T-cell (primary cell): ENCODE measurements around the gene HOMER3. TPM values are rescaled to one million over a fixed set of nuclear protein-coding genes. Genes with fewer than 3 reads are reported as not detected.

Source experiments
- ATAC-seq, 4 experiments: fragments of 200-7000 bp in 3 of 4; fragments of 150-1000 bp in 1 of 4; cut with Tn5 transposase; replicated peaks in 1 of 4; 1 replicate in 3 of 4; 2 replicates in 1 of 4; pipeline ENCODE4 v1.10.0; 2021; ENCODE audit warnings: moderate library complexity in 3 of 4, mild to moderate bottlenecking in 2 of 4, moderate number of reproducible peaks in 1 of 4
- CTCF ChIA-PET, 2 donors: fragments of 300-600 bp; sonication (Branson Sonifier 250); formaldehyde crosslinking; loops; one replicate each; lab custom pipeline; 2022; ENCODE audit warnings: antibody characterized with exemption in 2 of 2; lab: Charles Lee
- POLR2A ChIA-PET, 2 donors: fragments of 300-600 bp; sonication (Branson Sonifier 250); formaldehyde crosslinking; loops; one replicate each; lab custom pipeline; 2022; ENCODE audit warnings: antibody characterized with exemption in 2 of 2; lab: Charles Lee
- DNase-seq, 35 experiments: peaks; one replicate each; pipeline versions ENCODE4 v3.0.0 to v3.0.0-alpha.2; 2013 to 2023
- H3K27ac ChIP-seq: one replicate; pipeline ENCODE4 v1.5.1; 2013; ENCODE audit warnings: low read length
- H3K27me3 ChIP-seq, 2 experiments: replicated peaks in 1 of 2; 1 replicate in 1 of 2; 2 replicates in 1 of 2; pipeline versions ENCODE4 v1.6.1 to v1.7.0; 2013; ENCODE audit warnings: low read length in 1 of 2, mixed read lengths in 1 of 2; ENCODE audit not compliant: control insufficient read depth in 2 of 2, insufficient read depth in 2 of 2; ENCODE audit errors: extremely low read depth in 1 of 2
- H3K36me3 ChIP-seq, 2 donors: 1 replicate in 1 of 2; 2 replicates in 1 of 2; pipeline versions ENCODE4 v1.6.1 to v1.7.0; 2013; ENCODE audit warnings: low read length in 1 of 2; ENCODE audit not compliant: control insufficient read depth in 2 of 2, insufficient read depth in 1 of 2; ENCODE audit errors: extremely low read depth in 1 of 2
- H3K4me1 ChIP-seq, 2 experiments: 1 replicate in 1 of 2; 2 replicates in 1 of 2; pipeline versions ENCODE4 v1.6.1 to v1.7.0; 2013; ENCODE audit warnings: low read length in 2 of 2, mixed read lengths in 1 of 2; ENCODE audit not compliant: insufficient read depth in 2 of 2, control insufficient read depth in 1 of 2; ENCODE audit errors: extremely low read depth in 1 of 2
- H3K4me3 ChIP-seq, 2 donors: 1 replicate in 1 of 2; 2 replicates in 1 of 2; pipeline versions ENCODE4 v1.5.1 to v1.7.0; 2013; ENCODE audit warnings: mild to moderate bottlenecking in 2 of 2, low read length in 1 of 2, moderate library complexity in 1 of 2; ENCODE audit not compliant: control insufficient read depth in 1 of 2; ENCODE audit errors: extremely low read depth in 1 of 2
- H3K9me3 ChIP-seq: 2 replicates; pipeline ENCODE4 v1.7.0; 2013
- H3K27ac Mint-ChIP-seq, 2 donors: one replicate each; pipeline ENCODE4 v1.8.0; 2020 to 2021; ENCODE audit warnings: mild to moderate bottlenecking in 2 of 2, mixed read lengths in 2 of 2
- H3K27me3 Mint-ChIP-seq, 2 donors: one replicate each; pipeline ENCODE4 v1.8.0; 2021 to 2022; ENCODE audit warnings: mixed read lengths in 2 of 2
- H3K36me3 Mint-ChIP-seq: one replicate; pipeline ENCODE4 v1.8.0; 2021; ENCODE audit warnings: mixed read lengths
- H3K4me1 Mint-ChIP-seq, 3 donors: one replicate each; pipeline ENCODE4 v1.8.0; 2020 to 2022; ENCODE audit warnings: mixed read lengths in 3 of 3, mild to moderate bottlenecking in 1 of 3
- H3K4me3 Mint-ChIP-seq, 3 donors: one replicate each; pipeline ENCODE4 v1.8.0; 2020 to 2022; ENCODE audit warnings: mild to moderate bottlenecking in 3 of 3, mixed read lengths in 3 of 3, moderate library complexity in 3 of 3
- H3K9me3 Mint-ChIP-seq, 3 donors: one replicate each; pipeline ENCODE4 v1.8.0; 2020 to 2022; ENCODE audit warnings: mixed read lengths in 3 of 3
- WGBS: methylation state at CpG from one replicate; pipeline ENCODE4 v1.1.5; 2013; ENCODE audit warnings: missing lambda C conversion rate; ENCODE audit not compliant: insufficient coverage; 5-methylcytosine and 5-hydroxymethylcytosine counted together
- total RNA-seq, 35 experiments: library from RNA in 6 of 35; stranded (reverse) in 6 of 35; fragments of 120-200 nt in 1 of 35; gene quantifications; one replicate each; pipeline versions ENCODE4 v1.2.1 to v1.2.4 and lab custom pipeline; 2013 to 2026

Gene HOMER3
- total RNA-seq, 5 donors from 2014 or later (not counting 1 experiment from before 2014, with no cell fraction given) = 0.93 to 1.9 (median 1.3) TPM

DNA sequence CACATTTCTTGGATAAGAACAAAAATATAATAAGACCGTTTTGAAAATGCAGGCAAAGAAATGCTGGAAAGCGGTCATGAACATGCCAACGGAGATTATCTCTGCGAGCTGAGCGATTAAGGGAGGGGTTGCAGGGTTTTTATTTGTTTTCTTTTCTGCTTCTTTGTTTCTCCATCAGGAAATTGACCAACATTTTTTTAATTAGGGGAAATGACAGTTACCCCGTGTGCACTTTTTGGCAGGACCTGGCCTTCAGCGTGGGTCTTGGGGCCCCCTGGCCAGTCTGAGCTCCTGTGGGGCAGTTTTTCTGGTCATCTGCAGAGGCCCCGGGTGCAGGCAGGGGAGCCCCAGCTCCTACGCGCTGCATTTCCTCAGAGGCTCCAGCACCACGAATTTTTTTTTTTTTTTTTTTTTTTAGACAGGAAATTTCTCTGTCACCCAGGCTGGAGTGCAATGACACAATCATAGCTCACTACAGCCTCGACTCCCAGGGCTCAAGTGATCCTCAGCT is 31.3 kb upstream of the HOMER3 start:
- Histone ChIP-seq H3K27ac (no peak overlapping the region), H3K4me1 (no peaks in the 10 kb centered on the region), H3K4me3 (no peak overlapping the region), H3K9me3 (no peaks in the 10 kb centered on the region), H3K27me3 (peaks cover 0 to 36% of the 10 kb centered on the region in 2 experiments), H3K36me3 (no peaks in the 10 kb centered on the region)
- H3K36me3 Mint-ChIP-seq = no peaks in the 10 kb centered on the region
- ATAC-seq (no peak), DNase-seq (no peak)
- 41% methylated on average over 10 of the region's 12 CpGs for WGBS
- H3K4me1 Mint-ChIP-seq = peaks cover 0 to 4% (median 0%) of the 10 kb centered on the region in 3 donors
- ChIA-PET CTCF (interaction anchor here in 1 of 2 donors (0.6 kb wide), 2 partner anchors 88 to 180 kb away, joined by 4 to 5 read pairs; no protein-coding TSS in a partner anchor), POLR2A (no interaction called here)
- no peaks in the 10 kb centered on the region for H3K9me3 Mint-ChIP-seq
- H3K27ac Mint-ChIP-seq = no peak overlapping the region
- H3K27me3 Mint-ChIP-seq = peaks cover 4 to 11% of the 10 kb centered on the region in 2 donors
- H3K4me3 Mint-ChIP-seq = no peak overlapping the region

DNA sequence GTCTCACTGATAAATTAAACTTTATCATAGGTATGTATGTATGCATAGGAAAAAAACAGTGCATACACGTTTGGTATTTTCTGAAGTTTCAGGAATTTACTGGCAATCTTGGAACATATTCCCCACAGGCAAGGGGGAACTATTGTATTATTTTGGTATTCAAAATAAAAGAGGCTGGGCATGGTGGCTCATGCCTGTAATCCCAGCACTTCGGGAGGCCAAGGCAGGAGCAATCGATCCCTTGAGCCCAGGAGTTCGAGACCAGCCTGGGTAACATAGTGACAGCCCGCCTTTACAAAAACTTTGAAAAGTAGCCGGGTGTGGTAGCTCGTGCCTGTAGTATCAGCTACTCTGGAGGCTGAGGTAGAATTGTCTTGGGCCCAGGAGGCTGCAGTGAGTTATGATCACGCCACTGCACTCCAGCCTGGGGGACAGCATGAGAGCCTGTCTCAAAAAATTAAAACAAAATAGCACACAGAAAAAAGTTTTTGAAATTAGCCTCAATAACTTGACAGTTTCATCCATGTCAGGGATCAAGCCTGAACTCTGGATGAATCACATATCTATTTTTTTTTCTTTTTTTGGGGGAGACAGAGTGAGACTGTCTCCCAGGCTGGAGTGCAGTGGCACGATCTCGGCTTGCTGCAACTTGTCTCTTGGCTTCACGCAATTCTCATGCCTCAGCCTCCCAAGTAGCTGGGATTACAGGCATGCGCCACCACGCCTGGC is 29.1 kb upstream of the HOMER3 start:
- Mint-ChIP-seq H3K4me3 (no peak overlapping the region), H3K36me3 (no peaks in the 10 kb centered on the region), H3K27me3 (peaks cover 4 to 11% of the 10 kb centered on the region in 2 donors), H3K9me3 (no peaks in the 10 kb centered on the region), H3K4me1 (peaks cover 0 to 4% (median 0%) of the 10 kb centered on the region in 3 donors), H3K27ac (no peak overlapping the region)
- H3K36me3 ChIP-seq = no peaks in the 10 kb centered on the region
- CTCF ChIA-PET = no interaction called here
- no peak overlapping the region for H3K4me3 ChIP-seq
- no peaks in the 10 kb centered on the region for H3K9me3 ChIP-seq
- POLR2A ChIA-PET = no interaction called here
- 85% methylated on average over 11 of the region's 13 CpGs for WGBS
- H3K27me3 ChIP-seq = peaks cover 0 to 42% of the 10 kb centered on the region in 2 experiments
- no peaks in the 10 kb centered on the region for H3K4me1 ChIP-seq
- DNase-seq (no peak), ATAC-seq (no peak)
- H3K27ac ChIP-seq = no peak overlapping the region

DNA sequence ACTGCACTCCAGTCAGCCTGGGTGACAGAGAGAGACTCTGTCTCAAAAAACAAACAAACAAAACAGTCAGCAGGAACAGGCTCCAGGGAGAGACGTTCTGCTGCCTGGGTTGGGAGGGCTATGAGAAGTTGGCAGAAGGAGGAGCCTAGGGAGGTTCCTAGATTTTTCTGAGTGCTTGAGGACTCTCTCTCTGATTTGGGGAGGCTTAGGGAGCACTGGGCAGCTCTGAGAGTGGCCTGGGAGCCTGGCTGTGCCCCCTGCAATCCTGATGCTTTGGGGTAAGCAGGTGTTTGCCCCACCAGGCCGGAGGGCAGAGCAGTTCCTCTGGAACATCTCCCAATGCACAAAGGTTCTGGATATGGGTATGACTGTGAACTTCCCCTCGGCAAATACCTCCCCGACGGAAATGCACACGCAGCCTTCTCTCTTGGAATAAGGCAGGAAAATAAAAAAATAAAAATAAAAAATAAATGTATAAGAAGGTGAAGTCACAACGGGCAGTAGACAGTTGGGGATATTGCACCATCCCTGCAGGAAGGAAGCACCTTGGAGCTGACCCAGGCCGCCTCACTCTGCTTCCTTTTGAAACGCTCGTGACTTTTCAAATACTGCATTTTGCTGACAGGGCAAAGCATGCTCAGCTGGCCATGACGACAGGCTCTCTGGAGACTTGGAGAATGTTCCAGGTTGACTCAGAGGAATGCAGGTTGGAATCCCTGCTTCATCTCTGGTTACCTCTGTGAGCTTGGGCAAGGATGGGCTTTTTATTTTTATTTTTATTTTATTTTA is 26.5 kb upstream of the HOMER3 start:
- H3K27ac ChIP-seq = no peak overlapping the region

DNA sequence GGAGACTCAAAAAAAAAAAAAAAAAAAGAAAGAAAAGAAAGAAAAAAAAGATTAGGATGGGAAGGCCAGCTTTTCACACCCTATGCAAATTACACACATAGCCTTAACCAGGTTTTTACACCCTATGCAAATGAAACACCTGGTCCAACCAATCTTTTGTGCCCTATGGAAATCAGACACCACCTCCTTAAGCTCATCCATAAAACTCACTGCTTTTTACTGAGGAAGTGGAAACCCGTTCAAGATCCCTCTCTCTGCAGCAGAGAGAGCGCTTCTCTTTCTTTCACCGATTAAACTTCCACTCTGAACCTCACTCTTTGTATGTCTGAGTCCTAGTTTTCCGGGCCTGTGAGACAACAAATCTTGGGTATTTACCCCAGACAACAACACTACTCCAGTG is 25.3 kb upstream of the HOMER3 start:
- Histone ChIP-seq H3K4me1 (peaks cover 0 to 12% of the 10 kb centered on the region in 2 experiments), H3K27ac (no peak overlapping the region), H3K36me3 (no peaks in the 10 kb centered on the region), H3K9me3 (no peaks in the 10 kb centered on the region), H3K27me3 (peaks cover 0 to 58% of the 10 kb centered on the region in 2 experiments), H3K4me3 (no peak overlapping the region)
- no peak for DNase-seq
- WGBS = 100% methylated on average over 1 of the region's 4 CpGs
- CTCF ChIA-PET = interaction anchor here in 1 of 2 donors (0.7 kb wide), 1 partner anchor 815 kb away, joined by 4 read pairs; no protein-coding TSS in a partner anchor
- H3K36me3 Mint-ChIP-seq = no peaks in the 10 kb centered on the region
- H3K4me3 Mint-ChIP-seq = no peak overlapping the region
- H3K27me3 Mint-ChIP-seq = peaks cover 7 to 16% of the 10 kb centered on the region in 2 donors
- H3K9me3 Mint-ChIP-seq = no peaks in the 10 kb centered on the region
- POLR2A ChIA-PET = interaction anchor here in 1 of 2 donors (0.6 kb wide), 1 partner anchor 574 kb away, joined by 4 read pairs; no protein-coding TSS in a partner anchor
- no peak for ATAC-seq
- peak overlapping the region in 1 of 2 donors; percentile 49 for H3K27ac Mint-ChIP-seq
- peaks cover 12 to 13% (median 12%) of the 10 kb centered on the region in 3 donors for H3K4me1 Mint-ChIP-seq

More for the DNA sequence above, 26.5 kb upstream of the HOMER3 start:
- no peak for ATAC-seq
- H3K4me1 Mint-ChIP-seq = peaks cover 0 to under 1% (median 0%) of the 10 kb centered on the region in 3 donors
- DNase-seq = peak in 1 of 35 experiments; percentile 3
- CTCF ChIA-PET = no interaction called here
- peaks cover 4 to 9% of the 10 kb centered on the region in 2 donors for H3K27me3 Mint-ChIP-seq
- POLR2A ChIA-PET = no interaction called here
- Histone ChIP-seq H3K27me3 (peaks cover 0 to 55% of the 10 kb centered on the region in 2 experiments), H3K36me3 (no peaks in the 10 kb centered on the region), H3K4me3 (no peak overlapping the region), H3K9me3 (no peaks in the 10 kb centered on the region), H3K4me1 (peaks cover 0 to 1% of the 10 kb centered on the region in 2 experiments)
- no peaks in the 10 kb centered on the region for H3K36me3 Mint-ChIP-seq
- no peaks in the 10 kb centered on the region for H3K9me3 Mint-ChIP-seq
- H3K4me3 Mint-ChIP-seq = no peak overlapping the region
- H3K27ac Mint-ChIP-seq = no peak overlapping the region
- WGBS = 7% methylated on average over 6 of the region's 11 CpGs

DNA sequence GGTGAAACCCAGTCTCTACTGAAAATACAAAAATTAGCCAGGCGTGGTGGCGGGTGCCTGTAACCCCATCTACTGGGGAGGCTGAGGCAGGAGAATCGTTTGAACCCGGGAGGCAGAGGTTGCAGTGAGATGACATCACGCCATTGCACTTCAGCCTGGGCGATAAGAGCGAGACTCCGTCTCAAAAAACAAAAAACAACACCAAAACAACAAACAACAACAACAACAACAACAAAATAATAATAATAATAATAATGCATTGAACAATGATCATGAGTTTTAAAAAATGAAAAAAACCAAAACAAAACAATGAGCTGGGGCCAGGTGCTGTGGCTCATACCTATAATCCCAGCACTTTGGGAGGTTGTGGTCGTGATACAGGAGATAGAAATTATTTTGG is 23.1 kb upstream of the HOMER3 start:
- H3K9me3 Mint-ChIP-seq = no peaks in the 10 kb centered on the region
- Histone ChIP-seq H3K36me3 (no peaks in the 10 kb centered on the region), H3K4me1 (peaks cover 0 to 12% of the 10 kb centered on the region in 2 experiments), H3K27ac (no peak overlapping the region), H3K27me3 (peaks cover 0 to 53% of the 10 kb centered on the region in 2 experiments), H3K9me3 (no peaks in the 10 kb centered on the region), H3K4me3 (no peak overlapping the region)
- CTCF ChIA-PET = no interaction called here
- no peak for DNase-seq
- H3K4me3 Mint-ChIP-seq = no peak overlapping the region
- peaks cover 7 to 17% of the 10 kb centered on the region in 2 donors for H3K27me3 Mint-ChIP-seq
- H3K27ac Mint-ChIP-seq = no peak overlapping the region
- H3K36me3 Mint-ChIP-seq = no peaks in the 10 kb centered on the region
- POLR2A ChIA-PET = no interaction called here
- 93% methylated on average over 2 of the region's 9 CpGs for WGBS
- H3K4me1 Mint-ChIP-seq = peaks cover 14 to 15% (median 14%) of the 10 kb centered on the region in 3 donors
- ATAC-seq = no peak
